IPS DF 4.7 (cell line): ENCODE measurements around the gene THEMIS.
"Not testable (repeated sequence)": the region's sequence is repeated elsewhere in the genome, so short reads cannot be mapped to it uniquely, and the experiment has no call there.

Source experiments
- DNase-seq: peaks from one replicate; pipeline ENCODE4 v3.0.0-alpha.2; 2013; ENCODE audit warnings: low spot score; ENCODE audit errors: extremely low read depth

The THEMIS gene

GRCh38 chr6:127807806-127808517, 92.9 kb downstream of the THEMIS start:
- no peak for DNase-seq

- DNase-seq: no peak
Measured at GRCh38 chr6:127796713-127797112, 104.1 kb downstream of the THEMIS start.

- no peak for DNase-seq
Measured at GRCh38 chr6:127794405-127794804, 106.5 kb downstream of the THEMIS start.

DNA sequence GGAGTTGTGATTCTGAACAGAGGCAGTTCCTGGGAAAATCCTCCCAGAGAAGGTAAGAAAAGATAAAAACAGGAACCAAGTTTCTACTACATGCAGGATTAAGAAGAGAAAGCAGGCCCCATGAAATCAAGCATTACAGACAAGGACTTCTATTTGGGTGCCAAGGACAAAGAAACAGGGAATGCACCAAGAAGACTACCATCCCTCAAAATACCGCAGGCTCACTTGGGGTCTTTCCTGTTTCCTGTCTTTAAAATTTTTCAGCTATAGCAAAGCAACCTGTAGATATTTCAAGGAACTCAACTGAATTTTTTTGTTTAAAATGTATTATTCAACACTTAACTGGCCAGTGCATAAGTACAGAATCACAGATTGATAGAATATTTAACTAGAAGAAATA, 107.5 kb downstream of the THEMIS start:
- DNase-seq: no peak

DNA sequence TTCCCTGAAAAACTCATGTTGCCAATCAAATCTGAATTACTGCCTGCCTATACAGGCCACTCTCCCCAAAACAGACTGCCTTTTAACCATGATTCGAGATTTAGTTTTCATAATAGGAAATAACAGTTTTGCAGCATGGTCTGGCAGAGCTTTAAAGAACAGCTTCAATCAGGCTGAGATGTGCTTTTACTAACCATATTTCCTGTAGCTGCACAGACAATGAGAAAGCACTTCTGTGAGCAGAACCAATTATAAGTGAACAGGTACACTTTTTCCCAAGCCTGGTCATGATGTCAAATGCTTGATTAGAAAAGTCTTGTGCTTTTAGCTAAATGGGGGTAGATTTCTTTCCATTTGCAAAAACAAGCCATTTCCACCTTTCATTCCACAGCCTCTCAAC, 108.2 kb downstream of the THEMIS start:
- no peak for DNase-seq

- no peak for DNase-seq
Measured at GRCh38 chr6:127791779-127792528, 108.9 kb downstream of the THEMIS start.

DNA sequence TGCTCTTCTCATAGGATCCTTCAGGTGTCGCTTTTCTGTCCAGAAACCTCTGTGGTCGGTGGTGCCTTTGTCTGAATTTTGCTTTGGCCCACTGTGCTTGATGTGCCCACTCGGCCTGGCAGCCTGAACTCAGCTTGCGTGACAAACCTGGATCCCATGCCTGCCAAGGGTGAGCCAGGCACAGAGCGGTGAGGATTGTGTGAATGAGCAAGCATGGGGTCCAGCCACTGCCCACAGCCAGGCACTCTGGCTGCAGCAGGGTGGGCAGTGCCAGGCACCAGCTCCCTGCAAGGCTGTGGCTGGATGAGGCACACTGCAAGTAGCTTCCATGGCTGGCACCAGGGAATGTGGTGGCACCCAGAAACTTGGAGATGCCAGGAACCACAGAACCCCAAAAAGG, 110.3 kb downstream of the THEMIS start:
- no peak for DNase-seq

- no peak for DNase-seq
Measured at GRCh38 chr6:127786109-127786508, 114.7 kb downstream of the THEMIS start.

DNA sequence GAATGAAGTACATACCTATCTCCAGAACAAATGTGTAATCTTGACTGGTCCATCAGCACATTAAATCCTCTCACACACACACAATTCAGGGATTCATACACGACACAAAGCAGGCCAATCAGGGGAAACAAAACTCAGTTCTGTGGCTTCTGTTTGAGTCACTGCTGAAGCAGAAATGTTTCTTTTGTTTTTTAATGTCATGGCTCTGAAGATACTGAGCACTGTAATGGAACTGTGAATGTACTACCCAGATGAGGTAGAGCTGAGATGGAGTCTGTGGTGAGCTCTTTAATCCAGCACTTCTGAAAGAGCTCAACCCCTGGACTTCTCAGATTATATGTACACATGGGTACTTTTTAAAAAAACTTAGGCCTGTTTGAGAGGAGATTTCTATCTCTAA, 116.4 kb downstream of the THEMIS start:
- DNase-seq: no peak

DNA sequence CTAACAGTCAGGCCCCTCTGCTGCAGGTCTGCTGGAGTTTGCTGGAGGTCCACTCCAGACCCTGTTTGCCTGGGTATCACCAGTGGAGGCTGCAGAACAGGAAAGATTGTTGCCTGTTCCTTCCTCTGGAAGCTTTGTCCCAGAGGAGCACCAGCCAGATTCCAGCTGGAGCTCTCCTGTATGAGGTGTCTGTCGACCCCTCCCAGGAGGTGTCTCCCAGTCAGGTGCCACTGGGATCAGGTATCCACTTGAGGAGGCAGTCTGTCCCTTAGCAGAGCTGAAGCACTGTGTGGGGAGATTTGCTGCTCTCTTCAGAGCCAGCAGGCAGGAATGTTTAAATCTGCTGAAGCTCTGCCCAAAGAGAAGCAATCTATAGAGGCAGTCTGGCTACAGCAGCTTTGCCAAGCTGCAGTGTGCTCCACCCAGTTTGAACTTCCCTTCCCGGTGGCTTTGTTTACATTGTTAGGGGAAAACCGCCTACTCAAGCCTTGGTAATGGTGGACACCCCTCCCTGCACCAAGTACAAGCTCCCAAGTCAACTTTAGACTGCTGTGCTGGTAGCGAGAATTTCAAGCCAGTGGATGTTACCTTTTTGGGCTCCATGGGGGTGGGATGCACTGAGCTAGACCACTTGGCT, 119.1 kb downstream of the THEMIS start:
- not testable (repeated sequence) for DNase-seq

- no peak for DNase-seq
Measured at GRCh38 chr6:127776320-127776719, 124.5 kb downstream of the THEMIS start.

GRCh38 chr6:127775371-127775770, 125.5 kb downstream of the THEMIS start:
- no peak for DNase-seq

DNA sequence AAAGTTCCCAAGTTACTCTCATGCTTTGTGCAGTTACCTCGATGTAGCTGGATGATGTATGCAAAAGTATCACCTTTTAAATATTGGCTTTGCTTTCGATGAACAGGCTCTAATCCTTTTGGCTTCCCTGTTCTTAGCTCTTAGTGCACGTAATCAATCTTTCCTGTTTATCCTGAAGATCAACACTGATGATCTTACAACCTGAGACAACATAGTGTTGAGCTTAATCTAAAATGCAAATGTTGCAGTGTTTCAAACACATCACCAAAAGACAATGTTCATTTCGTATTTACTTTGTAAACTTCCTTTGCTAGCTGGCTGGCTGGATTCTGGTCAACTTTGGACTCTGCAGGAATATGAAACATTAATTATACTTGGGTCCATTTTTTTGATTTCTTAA, 132.1 kb downstream of the THEMIS start:
- no peak for DNase-seq

DNA sequence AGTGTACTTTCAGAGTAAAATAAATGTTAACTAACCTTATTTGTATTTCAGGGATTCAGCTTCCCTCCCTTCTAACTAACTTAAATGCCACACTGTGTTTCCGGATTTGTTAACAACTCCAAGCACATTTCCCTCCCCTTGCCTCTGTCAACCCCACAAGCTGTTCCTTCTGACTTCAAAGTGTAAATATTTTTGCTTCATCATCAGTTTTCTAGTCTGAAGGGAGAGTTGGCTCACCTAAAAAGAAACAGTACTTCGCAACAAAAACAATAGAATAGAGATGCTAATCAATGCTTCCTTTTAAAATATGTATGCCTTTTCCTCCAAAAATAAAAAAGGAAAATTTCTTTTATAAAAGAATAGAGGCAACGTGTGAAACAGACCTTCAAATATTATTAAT, 132.6 kb downstream of the THEMIS start:
- DNase-seq: no peak

GRCh38 chr6:127765949-127766348, 134.9 kb downstream of the THEMIS start:
- no peak for DNase-seq

GRCh38 chr6:127762284-127762683, 138.6 kb downstream of the THEMIS start:
- DNase-seq: no peak

DNA sequence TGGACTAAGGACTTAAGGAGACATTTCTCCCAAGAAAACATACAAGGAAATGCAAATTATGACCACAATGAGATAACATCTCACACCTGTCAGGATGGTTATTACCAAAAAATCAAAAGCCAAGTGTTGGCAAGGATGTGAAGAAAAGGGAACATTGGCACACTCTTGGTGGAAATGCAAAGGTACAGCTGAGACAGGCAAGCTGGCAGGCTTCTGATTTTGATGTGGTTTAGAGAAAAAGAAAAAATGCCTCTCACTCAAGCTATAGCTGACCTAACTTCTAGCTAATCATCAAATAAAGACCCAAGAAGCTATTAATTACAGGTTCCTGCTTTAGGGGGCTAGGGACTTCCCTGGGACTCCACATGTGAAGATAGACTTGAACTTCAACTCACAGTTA, 139.8 kb downstream of the THEMIS start:
- no peak for DNase-seq

DNA sequence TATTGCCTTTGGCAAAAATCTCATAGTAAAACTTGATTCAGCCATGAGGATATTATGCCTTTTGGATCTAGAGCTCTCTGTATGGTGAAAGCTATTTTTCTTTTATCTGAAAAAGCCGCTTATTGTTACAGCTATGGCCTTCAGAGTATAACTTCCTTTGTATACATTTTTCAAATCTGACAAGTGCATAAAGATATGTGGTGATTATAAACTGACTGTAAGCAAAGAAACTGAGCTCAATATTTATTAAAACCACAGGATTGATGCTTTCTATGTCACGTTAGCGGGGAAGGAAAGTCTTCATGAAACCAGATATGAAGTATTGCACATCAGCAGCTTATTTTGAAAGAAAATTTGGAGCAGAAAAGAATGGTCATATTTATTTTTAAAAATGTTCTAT, 151.8 kb downstream of the THEMIS start:
- no peak for DNase-seq

GRCh38 chr6:127748290-127748689, 152.6 kb downstream of the THEMIS start:
- DNase-seq: no peak

DNA sequence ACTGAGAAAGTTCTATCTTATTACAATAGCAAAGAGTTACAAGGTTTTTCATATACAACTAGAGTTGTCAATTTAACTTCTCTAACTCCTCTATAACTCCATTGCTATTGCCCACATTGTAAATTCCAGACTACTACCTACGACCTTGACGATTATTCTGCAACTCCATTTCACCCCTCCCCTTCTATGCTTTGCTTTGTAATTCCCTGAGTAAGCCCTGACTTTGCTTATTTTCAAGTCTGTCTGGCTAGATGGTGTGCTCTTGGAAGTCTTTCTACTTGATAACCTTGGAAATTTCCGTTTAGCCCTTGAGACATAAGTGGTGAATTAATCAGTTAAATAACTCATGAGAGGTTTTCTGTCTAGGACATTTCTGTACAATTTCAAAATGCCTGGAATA, 162.4 kb downstream of the THEMIS start:
- no peak for DNase-seq

GRCh38 chr6:127737768-127738167, 163.1 kb downstream of the THEMIS start:
- no peak for DNase-seq

- DNase-seq: peak; percentile 28
Measured at GRCh38 chr6:127737009-127737486, 163.8 kb downstream of the THEMIS start.
